H1 (cell line): ENCODE results near the gene KRTDAP. TPM values are rescaled to one million over a fixed set of nuclear protein-coding genes. Genes with fewer than 3 reads are reported as not detected.

Experiments used
- CTCF ChIA-PET: fragments of 300-600 bp; sonication (Branson Sonifier 250); formaldehyde crosslinking; loops from one replicate; lab custom pipeline; 2021; ENCODE audit not compliant: partially characterized antibody; lab: Charles Lee
- POLR2A ChIA-PET: fragments of 300-600 bp; sonication (Branson Sonifier 250); formaldehyde crosslinking; loops from one replicate; lab custom pipeline; 2021; ENCODE audit warnings: inconsistent platforms; ENCODE audit not compliant: partially characterized antibody; lab: Charles Lee
- DNase-seq, 2 experiments: peaks; one replicate each; pipeline versions ENCODE4 v3.0.0 to v3.0.0-alpha.2; 2010 to 2022; ENCODE audit warnings: low spot score in 2 of 2, low read depth in 1 of 2, mixed read lengths in 1 of 2
- FAIRE-seq: peaks from 2 replicates; lab custom pipeline; 2011; peaks lifted over from hg19 to GRCh38; lab: Jason Lieb, UNC
- H2AFZ ChIP-seq: 2 replicates; pipeline ENCODE4 v1.8.1; 2012; ENCODE audit warnings: low read length, inconsistent platforms
- H2AK5ac ChIP-seq: 2 replicates; pipeline ENCODE4 v1.6.1; 2013; ENCODE audit warnings: low read depth, low read length
- H2BK120ac ChIP-seq: replicated peaks from 2 replicates; pipeline ENCODE3; 2013; ENCODE audit warnings: low read depth, low read length, inconsistent platforms
- H2BK12ac ChIP-seq: 2 replicates; pipeline ENCODE4 v1.6.1; 2013; ENCODE audit warnings: low read depth, low read length
- H2BK15ac ChIP-seq: 2 replicates; pipeline ENCODE4 v1.6.1; 2013; ENCODE audit warnings: low read length
- H2BK20ac ChIP-seq: 2 replicates; pipeline ENCODE4 v1.6.1; 2013; ENCODE audit warnings: low read length
- H2BK5ac ChIP-seq: 2 replicates; pipeline ENCODE4 v1.6.1; 2013; ENCODE audit warnings: low read depth, low read length
- H3K14ac ChIP-seq: 2 replicates; pipeline ENCODE4 v1.6.1; 2013; ENCODE audit warnings: inconsistent platforms; ENCODE audit not compliant: insufficient read length
- H3K18ac ChIP-seq: 2 replicates; pipeline ENCODE4 v1.6.1; 2013; ENCODE audit warnings: low read length; ENCODE audit errors: extremely low read depth
- H3K23ac ChIP-seq: 2 replicates; pipeline ENCODE4 v1.6.1; 2013; ENCODE audit warnings: inconsistent platforms; ENCODE audit not compliant: insufficient read length
- H3K23me2 ChIP-seq: 2 replicates; pipeline ENCODE4 v1.6.1; 2013; ENCODE audit warnings: low read depth, low read length
- H3K27ac ChIP-seq: 2 replicates; pipeline ENCODE4 v1.6.1; 2011; ENCODE audit warnings: low read depth, low read length, inconsistent platforms
- H3K27me3 ChIP-seq, 4 experiments: replicated peaks in 1 of 4; 1 replicate in 1 of 4; 2 replicates in 3 of 4; pipeline versions ENCODE4 v1.6.1 to v1.8.1; 2011 to 2013; ENCODE audit warnings: low read length in 3 of 4, mild to moderate bottlenecking in 3 of 4, inconsistent platforms in 2 of 4, mixed read lengths in 2 of 4, moderate library complexity in 1 of 4; ENCODE audit not compliant: control insufficient read depth in 3 of 4, insufficient read depth in 3 of 4; ENCODE audit errors: extremely low read depth in 1 of 4
- H3K36me3 ChIP-seq, 4 experiments: 2 replicates each; pipeline versions ENCODE4 v1.6.1 to v1.8.1; 2011 to 2013; ENCODE audit warnings: mild to moderate bottlenecking in 4 of 4, low read length in 3 of 4, moderate library complexity in 2 of 4, control low read depth in 1 of 4, inconsistent platforms in 1 of 4; ENCODE audit not compliant: insufficient read depth in 4 of 4, control insufficient read depth in 2 of 4
- H3K4ac ChIP-seq: replicated peaks from 2 replicates; pipeline ENCODE3; 2013; ENCODE audit warnings: low read length, low read depth, mixed read lengths, inconsistent platforms; ENCODE audit not compliant: insufficient read length
- H3K4me1 ChIP-seq, 4 experiments: replicated peaks in 1 of 4; 1 replicate in 1 of 4; 2 replicates in 3 of 4; pipeline versions ENCODE4 v1.6.1 to v1.8.1; 2011 to 2013; ENCODE audit warnings: low read length in 3 of 4, inconsistent platforms in 2 of 4, mixed read lengths in 1 of 4; ENCODE audit not compliant: insufficient read depth in 4 of 4, control insufficient read depth in 3 of 4
- H3K4me2 ChIP-seq, 2 experiments: 2 replicates each; pipeline versions ENCODE4 v1.6.1 to v1.8.1; 2011 to 2013; ENCODE audit warnings: low read depth in 2 of 2, low read length in 2 of 2, control low read depth in 1 of 2, inconsistent platforms in 1 of 2, mild to moderate bottlenecking in 1 of 2; ENCODE audit not compliant: insufficient read depth in 1 of 2
- H3K4me3 ChIP-seq, 4 experiments: fragments of 200-600, 300-600 bp in 1 of 4; sonication (generic), shearing (Covaris generic), sonication (Bioruptor Twin) in 1 of 4; 2 replicates each; pipeline versions ENCODE4 v1.5.1 to v1.8.1; 2011 to 2016; ENCODE audit warnings: low read length in 4 of 4, low read depth in 3 of 4, control low read depth in 2 of 4, inconsistent platforms in 2 of 4, mild to moderate bottlenecking in 2 of 4, mixed read lengths in 1 of 4, moderate library complexity in 1 of 4; ENCODE audit not compliant: insufficient read depth in 2 of 4; ENCODE audit errors: extremely low read depth in 1 of 4
- H3K56ac ChIP-seq: replicated peaks from 2 replicates; pipeline ENCODE3; 2013; ENCODE audit warnings: low read depth, mild to moderate bottlenecking, mixed read lengths, low read length, inconsistent platforms; ENCODE audit not compliant: insufficient read length
- H3K79me1 ChIP-seq: 2 replicates; pipeline ENCODE4 v1.6.1; 2013; ENCODE audit warnings: low read depth, low read length, control low read depth
- H3K79me2 ChIP-seq, 2 experiments: 2 replicates each; pipeline versions ENCODE4 v1.6.1 to v1.8.1; 2012 to 2013; ENCODE audit warnings: low read length in 2 of 2, mild to moderate bottlenecking in 2 of 2, inconsistent platforms in 1 of 2; ENCODE audit not compliant: insufficient read depth in 2 of 2, control insufficient read depth in 1 of 2
- H3K9ac ChIP-seq, 4 experiments: replicated peaks in 1 of 4; 1 replicate in 1 of 4; 2 replicates in 3 of 4; pipeline versions ENCODE4 v1.6.1 to v1.8.1; 2011 to 2013; ENCODE audit warnings: low read depth in 3 of 4, low read length in 3 of 4, control low read depth in 2 of 4, mild to moderate bottlenecking in 2 of 4, moderate library complexity in 2 of 4, inconsistent platforms in 1 of 4; ENCODE audit errors: extremely low read depth in 1 of 4
- H3K9me3 ChIP-seq, 2 experiments: 2 replicates each; pipeline versions ENCODE4 v1.6.1 to v1.8.1; 2012 to 2013; ENCODE audit warnings: mild to moderate bottlenecking in 2 of 2, moderate library complexity in 2 of 2, control low read depth in 1 of 2, inconsistent platforms in 1 of 2, low read depth in 1 of 2, low read length in 1 of 2, mixed read lengths in 1 of 2; ENCODE audit not compliant: insufficient read depth in 2 of 2
- H4K20me1 ChIP-seq, 2 experiments: replicated peaks in 1 of 2; 2 replicates each; pipeline versions ENCODE3 to v1.8.1; 2011 to 2013; ENCODE audit warnings: inconsistent platforms in 2 of 2, low read length in 2 of 2, mild to moderate bottlenecking in 1 of 2; ENCODE audit not compliant: insufficient read depth in 2 of 2, control insufficient read depth in 1 of 2
- H4K5ac ChIP-seq: 2 replicates; pipeline ENCODE4 v1.6.1; 2013; ENCODE audit warnings: low read length, low read depth, mixed read lengths, inconsistent platforms; ENCODE audit not compliant: insufficient read length
- H4K8ac ChIP-seq: 2 replicates; pipeline ENCODE4 v1.8.0; 2013; ENCODE audit warnings: mild to moderate bottlenecking, moderate library complexity, low read length, inconsistent platforms; ENCODE audit not compliant: insufficient read depth; ENCODE audit errors: extremely low read depth
- H4K91ac ChIP-seq: replicated peaks from 2 replicates; pipeline ENCODE3; 2013; ENCODE audit warnings: low read length, mixed read lengths, inconsistent platforms; ENCODE audit not compliant: insufficient read length
- CBX5 ChIP-seq: fragments of 300-800, 300-1000 bp; sonication (generic); IDR thresholded peaks from 2 replicates; pipeline ENCODE4 v1.7.1; 2016; ENCODE audit warnings: antibody characterized with exemption, low read length, low read depth
- CTCF ChIP-seq, 3 experiments: IDR thresholded peaks; 1 replicate in 2 of 3; 2 replicates in 1 of 3; pipeline versions ENCODE4 v1.5.1 to v1.6.1; 2011; ENCODE audit warnings: low read length in 3 of 3, mild to moderate bottlenecking in 3 of 3, inconsistent platforms in 2 of 3, low read depth in 1 of 3, moderate library complexity in 1 of 3; ENCODE audit not compliant: insufficient read depth in 1 of 3; ENCODE audit errors: control extremely low read depth in 1 of 3
- KDM1A ChIP-seq: fragments of 200-600, 300-600 bp; sonication (generic); IDR thresholded peaks from 2 replicates; pipeline ENCODE4 v1.7.1; 2016; ENCODE audit warnings: mild to moderate bottlenecking, low read length, borderline replicate concordance
- MAX ChIP-seq: IDR thresholded peaks from 2 replicates; pipeline ENCODE4 v1.6.1; 2012; ENCODE audit warnings: inconsistent platforms
- RAD21 ChIP-seq, 2 experiments: IDR thresholded peaks in 1 of 2; conservative IDR thresholded peaks in 1 of 2; 2 replicates each; pipeline ENCODE4 v1.6.1; 2011; ENCODE audit warnings: low read depth in 2 of 2, low read length in 2 of 2, improper control_type of control experiment in 1 of 2, inconsistent platforms in 1 of 2, mild to moderate bottlenecking in 1 of 2, moderate library complexity in 1 of 2
- RNF2 ChIP-seq: fragments of 200-900, 300-1000 bp; sonication (generic); IDR thresholded peaks from 2 replicates; pipeline ENCODE4 v1.7.1; 2016; ENCODE audit warnings: borderline replicate concordance, low read depth, mild to moderate bottlenecking, antibody characterized with exemption, low read length; ENCODE audit not compliant: poor library complexity, severe bottlenecking; ENCODE audit errors: missing control alignments
- SIN3A ChIP-seq, 2 experiments: IDR thresholded peaks in 1 of 2; conservative IDR thresholded peaks in 1 of 2; 2 replicates each; pipeline ENCODE4 v1.6.1; 2011 to 2012; ENCODE audit warnings: low read length in 2 of 2, improper control_type of control experiment in 1 of 2, low read depth in 1 of 2, mild to moderate bottlenecking in 1 of 2
- WGBS, 2 experiments: shearing (Covaris generic) in 1 of 2; methylation state at CpG; one replicate each; pipeline versions ENCODE4 v1.1.6 to v1.1.7; 2013 to 2015; ENCODE audit warnings: low lambda C conversion rate in 2 of 2, mixed read lengths in 2 of 2, inconsistent platforms in 1 of 2, low coverage in 1 of 2, missing lambda C conversion rate in 1 of 2; ENCODE audit not compliant: insufficient replicate concordance in 2 of 2, insufficient coverage in 1 of 2, insufficient read length in 1 of 2; ENCODE audit errors: extremely low coverage in 1 of 2, missing lambda C conversion rate in 1 of 2; 5-methylcytosine and 5-hydroxymethylcytosine counted together
- polyA plus RNA-seq, 7 experiments: library from polyadenylated mRNA; depleted of rRNA in 3 of 7; stranded (reverse) in 5 of 7; unstranded in 2 of 7; fragments of >200 nt in 5 of 7; fragments of 200-250 nt in 2 of 7; gene quantifications; 1 replicate in 5 of 7; 2 replicates in 1 of 7; 4 replicates in 1 of 7; pipeline versions ENCODE4 v1.2.1 to v1.2.3, GENCODE V29; 2011 to 2013; ENCODE audit warnings: missing spikeins in 2 of 7, mixed read lengths in 2 of 7
- total RNA-seq: library from RNA; stranded (reverse); fragmentation: NEBNext Ultra II Directional; extraction: Animal tissue kit (Norgen Biotek cat#: 25700); gene quantifications from 2 replicates; pipeline ENCODE4 v1.2.1, GENCODE V29; 2021

The KRTDAP gene
- total and polyA plus RNA-seq, 2 of the 8 experiments (the other 6 are each of a cell fraction or from before 2014, with no cell fraction given) = 0.69 to 0.88 TPM

GRCh38 chr19:35476149-35476548 is 14.1 kb downstream of the KRTDAP start:
- H3K79me1 ChIP-seq = no peaks in the 10 kb centered on the region
- H3K4ac ChIP-seq = no peak overlapping the region
- TF ChIP-seq CTCF (IDR thresholded peaks at IDR 0.05; ENCODE audit: control extremely low read depth in 1 of 3, insufficient read depth in 1 of 3, low read depth in 1 of 3, low read length in 3 of 3) (peak; percentile 66 to 81 (median 73)), MAX (0 out of 2 replicates have a peak, but pooled peaks have one; percentile 12), KDM1A (no peak), SIN3A (conservative IDR thresholded peaks at IDR 0.05 in 1 of 2, IDR thresholded peaks at IDR 0.05 in 1 of 2; ENCODE audit: low read depth in 1 of 2, low read length in 2 of 2) (no peak), RNF2 (no peak), CBX5 (no peak), RAD21 (IDR thresholded peaks at IDR 0.05 in 1 of 2, conservative IDR thresholded peaks at IDR 0.05 in 1 of 2; ENCODE audit: low read depth in 2 of 2, low read length in 2 of 2) (peak; percentile 29 to 48; a peak in 3 of 4 replicates)
- peak; percentile 79 for FAIRE-seq
- H4K20me1 ChIP-seq = no peaks in the 10 kb centered on the region
- WGBS, 2 experiments = 35% methylated on average over 4 of the region's 4 CpGs; no CpG with 5 or more reads in 1 of the 2 experiments
- no peak overlapping the region for H2BK12ac ChIP-seq
- CTCF ChIA-PET = no interaction called here
- no peaks in the 10 kb centered on the region for H3K36me3 ChIP-seq
- H3K14ac ChIP-seq = no peak overlapping the region
- no peaks in the 10 kb centered on the region for H3K23me2 ChIP-seq
- H3K4me2 ChIP-seq = no peak overlapping the region
- H2BK120ac ChIP-seq = no peak overlapping the region
- POLR2A ChIA-PET = no interaction called here
- peak in 1 of 2 experiments; percentile 83 for DNase-seq
- no peak overlapping the region for H2AFZ ChIP-seq
- H3K4me3 ChIP-seq = no peak overlapping the region
- H3K23ac ChIP-seq = no peak overlapping the region
- no peak overlapping the region for H2BK15ac ChIP-seq
- H3K79me2 ChIP-seq = no peaks in the 10 kb centered on the region
- no peak overlapping the region for H2BK5ac ChIP-seq
- H3K9ac ChIP-seq = no peak overlapping the region
- no peak overlapping the region for H3K56ac ChIP-seq
- no peak overlapping the region for H2AK5ac ChIP-seq
- no peak overlapping the region for H2BK20ac ChIP-seq
- no peak overlapping the region for H4K8ac ChIP-seq
- no peak overlapping the region for H3K18ac ChIP-seq
- no peak overlapping the region for H3K27ac ChIP-seq
- H3K9me3 ChIP-seq = no peaks in the 10 kb centered on the region
- H4K5ac ChIP-seq = no peak overlapping the region
- H3K4me1 ChIP-seq = no peaks in the 10 kb centered on the region
- no peaks in the 10 kb centered on the region for H3K27me3 ChIP-seq
- no peak overlapping the region for H4K91ac ChIP-seq
